GM12873 (cell line): ENCODE results near the gene BLID.

Source experiments
- CTCF ChIP-seq: IDR thresholded peaks from 2 replicates; pipeline ENCODE4 v1.5.1; 2012; ENCODE audit warnings: low read depth, mild to moderate bottlenecking, moderate library complexity, low read length, control low read depth; ENCODE audit not compliant: insufficient read depth; ENCODE audit errors: missing control alignments

The BLID gene

GRCh38 chr11:122103726-122104125 is 12.3 kb downstream of the BLID start:
- TF ChIP-seq CTCF: no peak

GRCh38 chr11:122103321-122103720 is 12.7 kb downstream of the BLID start:
- TF ChIP-seq CTCF: no peak

- TF ChIP-seq CTCF: no peak
These were observed 13.6 kb downstream of the BLID start for GRCh38 chr11:122102426-122102825.

GRCh38 chr11:122101625-122102291 is 14.3 kb downstream of the BLID start:
- TF ChIP-seq CTCF: no peak

- no peak for TF ChIP-seq CTCF
These were observed 15.3 kb downstream of the BLID start for GRCh38 chr11:122100756-122101080.

GRCh38 chr11:122100037-122100755 is 15.8 kb downstream of the BLID start:
- TF ChIP-seq CTCF: no peak

GRCh38 chr11:122099374-122100036 is 16.5 kb downstream of the BLID start:
- no peak for TF ChIP-seq CTCF
